Neural cell (in vitro differentiated cells): ENCODE results near the gene TUBA4B. TPM values are rescaled to one million over a fixed set of nuclear protein-coding genes. Genes with fewer than 3 reads are reported as not detected.

Experiments used
- H2AFZ ChIP-seq: fragments of 200-600, 300-800 bp; sonication (generic), shearing (Covaris generic); 2 replicates; pipeline ENCODE4 v1.6.0; 2014; ENCODE audit warnings: low read depth, mild to moderate bottlenecking, antibody characterized with exemption, low read length, moderate library complexity
- H3F3A ChIP-seq: fragments of 200-600 bp; shearing (Covaris generic); 2 replicates; pipeline ENCODE4 v1.6.1; 2016; ENCODE audit warnings: mild to moderate bottlenecking, moderate library complexity, mixed read lengths, antibody characterized with exemption, low read length; ENCODE audit not compliant: insufficient read depth, poor library complexity, severe bottlenecking
- H3K27ac ChIP-seq: fragments of 200-600, 300-800 bp; sonication (generic), shearing (Covaris generic); 2 replicates; pipeline ENCODE4 v1.5.1; 2014; ENCODE audit warnings: mild to moderate bottlenecking, low read length, moderate library complexity
- H3K27me3 ChIP-seq: fragments of 300-800, 200-600 bp; sonication (generic), shearing (Covaris generic); 2 replicates; pipeline ENCODE4 v1.6.0; 2014; ENCODE audit warnings: mild to moderate bottlenecking, low read depth, low read length, moderate library complexity; ENCODE audit not compliant: insufficient read depth
- H3K36me3 ChIP-seq: fragments of 300-800, 200-600 bp; sonication (generic), shearing (Covaris generic); 2 replicates; pipeline ENCODE4 v1.5.1; 2014; ENCODE audit warnings: mild to moderate bottlenecking, antibody characterized with exemption, low read length, moderate library complexity; ENCODE audit not compliant: insufficient read depth
- H3K4me2 ChIP-seq: fragments of 300-800, 200-600 bp; sonication (generic), shearing (Covaris generic); 2 replicates; pipeline ENCODE4 v1.6.0; 2014; ENCODE audit warnings: mild to moderate bottlenecking, low read length
- H3K4me3 ChIP-seq: fragments of 300-800, 200-600 bp; sonication (generic), shearing (Covaris generic); 2 replicates; pipeline ENCODE4 v1.5.1; 2014; ENCODE audit warnings: mild to moderate bottlenecking, low read length, moderate library complexity
- H3K79me2 ChIP-seq: fragments of 200-600 bp; shearing (Covaris generic); replicated peaks from 2 replicates; pipeline ENCODE4 v1.6.0; 2014; ENCODE audit warnings: mild to moderate bottlenecking, low read length, moderate library complexity; ENCODE audit not compliant: insufficient read depth
- H3K9ac ChIP-seq: fragments of 300-800, 200-600 bp; sonication (generic), shearing (Covaris generic); 2 replicates; pipeline ENCODE4 v1.6.1; 2016; ENCODE audit warnings: mild to moderate bottlenecking, low read length, mixed read lengths
- H3K9me2 ChIP-seq: fragments of 200-600 bp; shearing (Covaris generic); 2 replicates; pipeline ENCODE4 v1.6.1; 2016; ENCODE audit warnings: mild to moderate bottlenecking, low read length, mixed read lengths; ENCODE audit not compliant: insufficient read depth
- H3K9me3 ChIP-seq: fragments of 200-600, 300-800 bp; sonication (generic), shearing (Covaris generic); 2 replicates; pipeline ENCODE4 v1.6.1; 2016; ENCODE audit warnings: mild to moderate bottlenecking, mixed run types, low read length, moderate library complexity, mixed read lengths
- H4K20me1 ChIP-seq: fragments of 200-600 bp; shearing (Covaris generic); 2 replicates; pipeline ENCODE4 v1.6.1; 2016; ENCODE audit warnings: mild to moderate bottlenecking, mixed run types; ENCODE audit not compliant: insufficient read depth
- CTCF ChIP-seq: fragments of 450-650 bp; IDR thresholded peaks from 2 replicates; pipeline ENCODE4 v1.5.1; 2014; ENCODE audit warnings: antibody characterized with exemption, mild to moderate bottlenecking, moderate library complexity; ENCODE audit not compliant: poor library complexity, severe bottlenecking
- EP300 ChIP-seq: fragments of 450-650 bp; conservative IDR thresholded peaks from 2 replicates; pipeline ENCODE4 v1.6.1; 2014; ENCODE audit warnings: antibody characterized with exemption, mild to moderate bottlenecking, moderate library complexity; ENCODE audit not compliant: poor library complexity, severe bottlenecking
- EZH2 ChIP-seq: fragments of 200-600, 300-800 bp; shearing (Covaris generic), sonication (generic); IDR thresholded peaks from 2 replicates; pipeline ENCODE4 v1.6.1; 2014; ENCODE audit warnings: antibody characterized with exemption, low read length, borderline replicate concordance, mild to moderate bottlenecking; ENCODE audit not compliant: insufficient read depth, poor library complexity, severe bottlenecking
- MXI1 ChIP-seq: fragments of 450-650 bp; conservative IDR thresholded peaks from 2 replicates; pipeline ENCODE4 v1.6.1; 2014; ENCODE audit warnings: antibody characterized with exemption, mild to moderate bottlenecking; ENCODE audit not compliant: poor library complexity, severe bottlenecking
- POLR2AphosphoS5 ChIP-seq: IDR thresholded peaks from 2 replicates; pipeline ENCODE4 v1.6.1; 2012
- RAD21 ChIP-seq: fragments of 450-650 bp; conservative IDR thresholded peaks from 2 replicates; pipeline ENCODE4 v1.6.1; 2014; ENCODE audit warnings: antibody characterized with exemption, mild to moderate bottlenecking, moderate library complexity
- SMC3 ChIP-seq: fragments of 450-650 bp; conservative IDR thresholded peaks from 2 replicates; pipeline ENCODE4 v1.6.1; 2014; ENCODE audit warnings: antibody characterized with exemption, mild to moderate bottlenecking, moderate library complexity; ENCODE audit not compliant: poor library complexity
- TAF1 ChIP-seq: IDR thresholded peaks from 2 replicates; pipeline ENCODE4 v1.6.1; 2012; ENCODE audit warnings: low read depth
- polyA plus RNA-seq: library from polyadenylated mRNA; depleted of rRNA; stranded (reverse); fragments of >200 nt; gene quantifications from 2 replicates; pipeline ENCODE4 v1.2.3, GENCODE V29; 2014
- TF ChIP-seq, protein P1 (sequence below): IDR thresholded peaks from 2 replicates; pipeline ENCODE4 v1.6.1; 2012; ENCODE audit warnings: borderline replicate concordance

Gene TUBA4B
- polyA plus RNA-seq, 1 donor from 2014 or later, result not detected

DNA sequence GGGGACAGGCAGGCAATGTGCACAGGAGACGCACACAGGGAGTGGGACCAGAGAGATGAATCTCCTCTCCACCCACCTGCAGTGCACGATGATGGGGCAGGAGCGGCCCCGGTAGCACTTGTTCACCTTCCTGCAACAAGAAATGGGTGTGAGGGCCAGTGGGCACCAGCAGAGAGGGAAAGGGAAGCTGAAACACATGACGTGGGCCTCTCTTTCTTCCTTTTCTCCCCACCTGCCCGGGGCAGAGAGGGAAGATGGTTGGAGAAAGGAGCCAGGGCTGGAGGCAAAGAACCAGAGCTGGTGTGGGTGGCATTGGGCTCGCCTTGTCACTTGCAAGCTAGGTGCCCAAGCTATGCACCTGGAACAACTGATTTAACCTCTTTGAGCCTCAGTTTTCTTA, 38.4 kb downstream of the TUBA4B start:
- no peaks in the 10 kb centered on the region for H3K27me3 ChIP-seq
- H3K36me3 ChIP-seq, result peaks cover 4% of the 10 kb centered on the region
- H3K4me3 ChIP-seq, result no peak overlapping the region
- H3K4me2 ChIP-seq, result no peak overlapping the region
- TF ChIP-seq SMC3 (no peak), MXI1 (no peak), RAD21 (no peak)
- TF ChIP-seq, protein P1, sequence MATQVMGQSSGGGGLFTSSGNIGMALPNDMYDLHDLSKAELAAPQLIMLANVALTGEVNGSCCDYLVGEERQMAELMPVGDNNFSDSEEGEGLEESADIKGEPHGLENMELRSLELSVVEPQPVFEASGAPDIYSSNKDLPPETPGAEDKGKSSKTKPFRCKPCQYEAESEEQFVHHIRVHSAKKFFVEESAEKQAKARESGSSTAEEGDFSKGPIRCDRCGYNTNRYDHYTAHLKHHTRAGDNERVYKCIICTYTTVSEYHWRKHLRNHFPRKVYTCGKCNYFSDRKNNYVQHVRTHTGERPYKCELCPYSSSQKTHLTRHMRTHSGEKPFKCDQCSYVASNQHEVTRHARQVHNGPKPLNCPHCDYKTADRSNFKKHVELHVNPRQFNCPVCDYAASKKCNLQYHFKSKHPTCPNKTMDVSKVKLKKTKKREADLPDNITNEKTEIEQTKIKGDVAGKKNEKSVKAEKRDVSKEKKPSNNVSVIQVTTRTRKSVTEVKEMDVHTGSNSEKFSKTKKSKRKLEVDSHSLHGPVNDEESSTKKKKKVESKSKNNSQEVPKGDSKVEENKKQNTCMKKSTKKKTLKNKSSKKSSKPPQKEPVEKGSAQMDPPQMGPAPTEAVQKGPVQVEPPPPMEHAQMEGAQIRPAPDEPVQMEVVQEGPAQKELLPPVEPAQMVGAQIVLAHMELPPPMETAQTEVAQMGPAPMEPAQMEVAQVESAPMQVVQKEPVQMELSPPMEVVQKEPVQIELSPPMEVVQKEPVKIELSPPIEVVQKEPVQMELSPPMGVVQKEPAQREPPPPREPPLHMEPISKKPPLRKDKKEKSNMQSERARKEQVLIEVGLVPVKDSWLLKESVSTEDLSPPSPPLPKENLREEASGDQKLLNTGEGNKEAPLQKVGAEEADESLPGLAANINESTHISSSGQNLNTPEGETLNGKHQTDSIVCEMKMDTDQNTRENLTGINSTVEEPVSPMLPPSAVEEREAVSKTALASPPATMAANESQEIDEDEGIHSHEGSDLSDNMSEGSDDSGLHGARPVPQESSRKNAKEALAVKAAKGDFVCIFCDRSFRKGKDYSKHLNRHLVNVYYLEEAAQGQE, result no peak
- H4K20me1 ChIP-seq, result no peaks in the 10 kb centered on the region
- H3K79me2 ChIP-seq, result no peaks in the 10 kb centered on the region
- H3K27ac ChIP-seq, result no peak overlapping the region
- no peaks in the 10 kb centered on the region for H3K9me2 ChIP-seq
- no peak overlapping the region for H3K9ac ChIP-seq
- H3K9me3 ChIP-seq, result no peaks in the 10 kb centered on the region
- no peak overlapping the region for H2AFZ ChIP-seq
- H3F3A ChIP-seq, result no peaks in the 10 kb centered on the region

DNA sequence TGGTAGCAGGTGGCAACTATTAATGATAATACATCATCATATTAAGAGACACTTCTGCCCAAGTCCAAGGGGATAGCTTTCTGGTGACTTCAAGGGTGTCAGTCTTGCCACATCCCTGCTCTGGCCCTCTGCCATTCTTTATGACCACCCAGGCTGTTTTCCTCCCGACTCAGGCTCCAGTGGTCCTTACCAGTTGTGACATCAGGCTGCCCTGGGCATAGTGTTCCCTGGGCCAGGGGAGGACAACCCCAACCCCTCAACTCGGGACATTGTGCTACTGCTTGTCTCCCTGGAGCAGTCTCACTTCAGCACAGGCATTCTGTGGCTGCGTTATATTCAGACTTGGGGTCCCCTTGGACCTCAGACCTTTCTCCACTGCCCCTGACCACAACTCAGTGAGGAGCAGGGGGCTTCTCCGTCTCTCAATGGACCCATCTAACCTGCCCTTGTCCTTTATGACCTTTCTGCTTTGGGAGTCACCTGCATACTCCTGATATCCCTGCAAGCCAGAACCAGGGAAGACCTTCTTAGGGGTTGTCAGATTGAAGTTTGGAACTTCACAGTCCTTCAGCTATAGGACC, 39.0 kb downstream of the TUBA4B start:
- peaks cover 5% of the 10 kb centered on the region for H3K36me3 ChIP-seq
- no peaks in the 10 kb centered on the region for H3F3A ChIP-seq
- H4K20me1 ChIP-seq, result no peaks in the 10 kb centered on the region
- H3K27ac ChIP-seq, result no peak overlapping the region
- no peaks in the 10 kb centered on the region for H3K9me2 ChIP-seq
- no peaks in the 10 kb centered on the region for H3K9me3 ChIP-seq
- H3K27me3 ChIP-seq, result no peaks in the 10 kb centered on the region
- no peak overlapping the region for H2AFZ ChIP-seq
- no peak overlapping the region for H3K4me3 ChIP-seq
- no peak overlapping the region for H3K4me2 ChIP-seq
- no peaks in the 10 kb centered on the region for H3K79me2 ChIP-seq
- H3K9ac ChIP-seq, result no peak overlapping the region
- TF ChIP-seq MXI1, result no peak
- TF ChIP-seq EP300, result no peak
- no peak for TF ChIP-seq POLR2AphosphoS5
- TF ChIP-seq SMC3, result no peak
- TF ChIP-seq, protein P1, result no peak
- no peak for TF ChIP-seq TAF1
- TF ChIP-seq RAD21, result no peak
- TF ChIP-seq EZH2, result no peak
- TF ChIP-seq CTCF, result no peak
